Measurements from ENCODE around the gene NSG1.

DNA sequence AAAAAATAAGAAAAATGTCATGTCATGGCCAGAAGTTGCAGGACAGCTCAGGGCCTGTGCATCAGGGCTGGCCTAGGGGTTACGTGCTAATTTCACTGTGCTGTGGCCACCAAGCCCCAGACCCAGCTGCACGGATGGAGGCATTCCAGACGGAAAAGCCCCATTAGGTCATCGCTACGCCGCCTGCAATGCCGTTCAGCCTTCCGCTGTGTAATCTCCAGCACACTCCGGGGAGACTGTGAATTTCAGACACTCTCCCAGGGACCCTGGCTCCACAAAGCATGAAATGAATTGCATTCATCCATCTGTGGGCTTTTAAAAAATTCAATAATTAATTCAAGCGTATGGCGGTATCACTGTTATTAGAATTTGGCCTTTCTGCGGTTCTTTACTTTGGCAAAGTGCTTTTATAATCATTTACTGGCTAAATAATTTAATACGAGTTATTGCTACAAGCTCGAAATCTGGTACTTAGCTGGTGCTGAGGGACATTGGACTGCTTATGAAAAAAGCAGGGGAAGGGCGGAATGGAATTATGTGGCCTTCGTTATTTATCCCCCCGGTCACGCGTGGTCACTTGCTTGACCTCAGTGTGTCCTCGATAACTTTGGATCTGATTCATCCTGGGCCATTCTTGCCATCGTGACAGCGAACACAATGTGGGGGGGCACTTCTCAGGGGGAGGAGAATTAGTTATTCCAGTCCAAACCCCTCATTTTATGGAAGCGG, 9.0 kb upstream of the NSG1 start:
- TF ChIP-seq, protein P1, sequence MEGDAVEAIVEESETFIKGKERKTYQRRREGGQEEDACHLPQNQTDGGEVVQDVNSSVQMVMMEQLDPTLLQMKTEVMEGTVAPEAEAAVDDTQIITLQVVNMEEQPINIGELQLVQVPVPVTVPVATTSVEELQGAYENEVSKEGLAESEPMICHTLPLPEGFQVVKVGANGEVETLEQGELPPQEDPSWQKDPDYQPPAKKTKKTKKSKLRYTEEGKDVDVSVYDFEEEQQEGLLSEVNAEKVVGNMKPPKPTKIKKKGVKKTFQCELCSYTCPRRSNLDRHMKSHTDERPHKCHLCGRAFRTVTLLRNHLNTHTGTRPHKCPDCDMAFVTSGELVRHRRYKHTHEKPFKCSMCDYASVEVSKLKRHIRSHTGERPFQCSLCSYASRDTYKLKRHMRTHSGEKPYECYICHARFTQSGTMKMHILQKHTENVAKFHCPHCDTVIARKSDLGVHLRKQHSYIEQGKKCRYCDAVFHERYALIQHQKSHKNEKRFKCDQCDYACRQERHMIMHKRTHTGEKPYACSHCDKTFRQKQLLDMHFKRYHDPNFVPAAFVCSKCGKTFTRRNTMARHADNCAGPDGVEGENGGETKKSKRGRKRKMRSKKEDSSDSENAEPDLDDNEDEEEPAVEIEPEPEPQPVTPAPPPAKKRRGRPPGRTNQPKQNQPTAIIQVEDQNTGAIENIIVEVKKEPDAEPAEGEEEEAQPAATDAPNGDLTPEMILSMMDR (IDR thresholded peaks at IDR 0.05) = no peak
- no peak for TF ChIP-seq POLR2A (IDR thresholded peaks at IDR 0.05)
- TF ChIP-seq POLR2AphosphoS5 (IDR thresholded peaks at IDR 0.05) = no peak
- no peak for TF ChIP-seq EP300 (IDR thresholded peaks at IDR 0.05; ENCODE audit: low read depth)

Data from transverse colon (tissue), 4 donors.